Transverse colon (tissue), 4 donors: Measurements from ENCODE around the gene RD3L.

ENCODE experiments used
- POLR2A ChIP-seq: fragments of 450-650 bp; IDR thresholded peaks from one replicate; pipeline ENCODE4 v1.6.1; 2016; ENCODE audit warnings: antibody characterized with exemption, mild to moderate bottlenecking, moderate library complexity
- POLR2AphosphoS5 ChIP-seq, 3 donors: sonication (generic); formaldehyde crosslinking; IDR thresholded peaks; one replicate each; pipeline ENCODE4 v1.6.1; 2016; ENCODE audit warnings: antibody characterized with exemption in 3 of 3
- TF ChIP-seq, protein P1 (sequence below), 5 experiments: fragments of 200-600 bp in 3 of 5; fragments of 450-650 bp in 2 of 5; sonication (generic) in 3 of 5; IDR thresholded peaks; 1 replicate in 2 of 5; 2 replicates in 3 of 5; pipeline ENCODE4 v1.5.1; 2016 to 2017; ENCODE audit warnings: antibody characterized with exemption in 5 of 5, inconsistent platforms in 3 of 5, mild to moderate bottlenecking in 2 of 5, moderate library complexity in 1 of 5

DNA sequence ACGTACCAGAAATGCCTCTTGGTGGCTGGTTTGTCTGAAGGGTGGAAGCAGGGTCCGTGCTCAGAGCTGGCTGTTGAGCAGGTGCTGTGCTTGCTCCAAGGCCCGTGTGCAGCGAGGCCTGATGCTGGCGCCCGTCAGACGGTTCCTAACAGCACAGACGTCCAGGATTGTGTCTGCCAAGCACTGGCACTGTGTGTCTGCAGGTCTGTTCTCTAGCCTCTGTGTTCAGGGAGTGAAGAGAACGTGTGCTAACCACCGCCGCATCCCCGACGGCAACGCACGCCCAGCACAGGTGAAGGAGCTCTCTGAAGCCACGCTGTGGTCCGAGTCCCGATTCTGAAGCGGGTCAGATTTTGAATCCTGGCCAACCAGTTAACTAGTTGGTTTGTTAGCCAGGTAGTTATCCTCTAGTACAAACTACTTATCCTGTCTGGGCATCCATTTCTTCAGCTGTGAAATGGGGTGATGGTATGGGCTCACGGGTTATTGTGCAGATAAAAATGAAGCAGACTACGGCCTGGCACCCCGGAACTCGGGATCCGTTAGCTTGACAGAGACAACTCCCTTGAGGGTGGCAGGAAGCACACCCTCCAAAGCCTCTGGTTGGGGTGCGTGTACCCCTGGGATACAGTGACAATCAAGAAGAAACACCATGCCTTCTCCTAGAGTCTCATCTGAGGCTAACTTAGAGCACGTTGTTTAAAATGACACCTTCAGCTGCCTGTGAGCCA lies 32.6 kb downstream of the RD3L start:
- TF ChIP-seq, protein P1, sequence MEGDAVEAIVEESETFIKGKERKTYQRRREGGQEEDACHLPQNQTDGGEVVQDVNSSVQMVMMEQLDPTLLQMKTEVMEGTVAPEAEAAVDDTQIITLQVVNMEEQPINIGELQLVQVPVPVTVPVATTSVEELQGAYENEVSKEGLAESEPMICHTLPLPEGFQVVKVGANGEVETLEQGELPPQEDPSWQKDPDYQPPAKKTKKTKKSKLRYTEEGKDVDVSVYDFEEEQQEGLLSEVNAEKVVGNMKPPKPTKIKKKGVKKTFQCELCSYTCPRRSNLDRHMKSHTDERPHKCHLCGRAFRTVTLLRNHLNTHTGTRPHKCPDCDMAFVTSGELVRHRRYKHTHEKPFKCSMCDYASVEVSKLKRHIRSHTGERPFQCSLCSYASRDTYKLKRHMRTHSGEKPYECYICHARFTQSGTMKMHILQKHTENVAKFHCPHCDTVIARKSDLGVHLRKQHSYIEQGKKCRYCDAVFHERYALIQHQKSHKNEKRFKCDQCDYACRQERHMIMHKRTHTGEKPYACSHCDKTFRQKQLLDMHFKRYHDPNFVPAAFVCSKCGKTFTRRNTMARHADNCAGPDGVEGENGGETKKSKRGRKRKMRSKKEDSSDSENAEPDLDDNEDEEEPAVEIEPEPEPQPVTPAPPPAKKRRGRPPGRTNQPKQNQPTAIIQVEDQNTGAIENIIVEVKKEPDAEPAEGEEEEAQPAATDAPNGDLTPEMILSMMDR (IDR thresholded peaks at IDR 0.05): no peak
- TF ChIP-seq POLR2AphosphoS5 (IDR thresholded peaks at IDR 0.05): no peak
- no peak for TF ChIP-seq POLR2A
